Activated CD4-positive, alpha-beta memory T cell treated with anti-CD3 and anti-CD28 coated beads for 36 hours (primary cell): ENCODE results near the gene CCNYL1. TPM values are rescaled to one million over a fixed set of nuclear protein-coding genes. Genes with fewer than 3 reads are reported as not detected.
"Not testable (repeated sequence)": the region's sequence is repeated elsewhere in the genome, so short reads cannot be mapped to it uniquely, and the experiment has no call there.

Source experiments
- CTCF ChIA-PET: fragments of 350-600 bp; sonication (Branson Sonifier 250); formaldehyde crosslinking; loops from one replicate; lab custom pipeline; 2021; ENCODE audit warnings: antibody characterized with exemption, inconsistent platforms; lab: Charles Lee
- POLR2A ChIA-PET: fragments of 350-600 bp; sonication (Branson Sonifier 250); formaldehyde crosslinking; loops from one replicate; lab custom pipeline; 2021; ENCODE audit warnings: antibody characterized with exemption; lab: Charles Lee
- DNase-seq: peaks from one replicate; pipeline ENCODE4 v3.0.0-alpha.2; 2020
- H3K27ac Mint-ChIP-seq: one replicate; pipeline ENCODE4 v1.8.0; 2021; ENCODE audit warnings: mixed read lengths
- H3K27me3 Mint-ChIP-seq: one replicate; pipeline ENCODE4 v1.8.0; 2021; ENCODE audit warnings: mixed read lengths
- H3K36me3 Mint-ChIP-seq: one replicate; pipeline ENCODE4 v1.8.0; 2021; ENCODE audit warnings: mixed read lengths
- H3K4me1 Mint-ChIP-seq: one replicate; pipeline ENCODE4 v1.8.0; 2021; ENCODE audit warnings: low read depth, mixed read lengths
- H3K4me3 Mint-ChIP-seq: one replicate; pipeline ENCODE4 v1.8.0; 2021; ENCODE audit warnings: mild to moderate bottlenecking, mixed read lengths
- H3K9me3 Mint-ChIP-seq: one replicate; pipeline ENCODE4 v1.8.0; 2021; ENCODE audit warnings: mixed read lengths
- intact Hi-C: fragments of 100-400 bp; cut with micrococcal nuclease; formaldehyde crosslinking; loops from one replicate; pipeline ENCODE4 v1.15.1; 2023
- total RNA-seq, 2 experiments: library from RNA; stranded (reverse); gene quantifications; one replicate each; pipeline ENCODE4 v1.2.3, GENCODE V29; 2021

The CCNYL1 gene
- total RNA-seq, 2 experiments from 2014 or later, result 5.7 to 6.4 TPM

DNA sequence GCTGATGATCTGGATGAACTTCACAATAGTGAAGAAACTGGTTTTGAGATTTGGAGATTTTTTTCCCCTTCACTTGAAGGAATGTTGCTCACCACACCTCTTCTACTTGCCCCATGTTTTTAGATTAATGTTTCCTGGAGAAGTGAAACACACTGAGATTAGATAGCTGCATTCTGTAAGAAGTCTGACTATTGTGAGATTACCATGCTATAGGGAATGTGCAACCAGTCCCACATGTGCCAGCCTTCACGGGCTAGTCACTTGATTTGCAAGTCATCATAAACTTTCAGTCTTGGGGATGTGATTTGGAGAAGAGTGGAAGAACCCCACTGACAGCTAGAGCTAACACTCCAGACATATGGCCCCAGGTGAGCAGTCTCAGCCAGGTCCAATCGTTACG, 7.4 kb upstream of the CCNYL1 start:
- DNase-seq, result no peak
- H3K27me3 Mint-ChIP-seq, result no peaks in the 10 kb centered on the region
- ChIA-PET CTCF (interaction anchor here (1.3 to 1.9 kb wide), 2 partner anchors 11 to 12 kb away, joined by 3 to 6 read pairs; no protein-coding TSS in a partner anchor), POLR2A (no interaction called here)
- no peak overlapping the region for H3K27ac Mint-ChIP-seq
- H3K4me1 Mint-ChIP-seq, result peaks cover 4% of the 10 kb centered on the region
- intact Hi-C loops, result no loop called here
- no peaks in the 10 kb centered on the region for H3K9me3 Mint-ChIP-seq
- H3K36me3 Mint-ChIP-seq, result no peaks in the 10 kb centered on the region
- H3K4me3 Mint-ChIP-seq, result no peak overlapping the region

DNA sequence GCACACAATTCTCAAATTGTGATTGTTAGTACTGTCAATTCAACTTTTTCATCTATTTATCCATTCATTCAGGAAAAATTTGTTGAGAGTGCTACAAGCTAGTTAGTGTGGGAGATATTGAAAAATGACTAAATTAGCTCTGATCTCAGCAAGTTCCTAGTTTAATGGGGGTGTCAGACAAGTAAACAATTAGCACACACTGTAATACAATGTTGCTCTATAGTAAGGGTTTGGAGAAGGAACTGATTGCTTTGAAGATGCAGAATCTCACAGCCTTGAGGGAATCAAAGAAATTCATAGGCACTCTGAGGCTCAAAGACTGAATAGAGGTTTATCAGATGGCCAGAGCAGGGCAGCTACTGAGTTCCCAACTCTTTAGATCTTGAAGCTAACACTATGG, 6.8 kb upstream of the CCNYL1 start:
- Mint-ChIP-seq H3K4me1 (peaks cover 4% of the 10 kb centered on the region), H3K9me3 (no peaks in the 10 kb centered on the region), H3K27ac (no peak overlapping the region), H3K27me3 (no peaks in the 10 kb centered on the region), H3K36me3 (no peaks in the 10 kb centered on the region), H3K4me3 (no peak overlapping the region)
- DNase-seq, result no peak
- ChIA-PET POLR2A (no interaction called here), CTCF (interaction anchor here (1.3 to 1.9 kb wide), 2 partner anchors 11 to 13 kb away, joined by 3 to 6 read pairs; no protein-coding TSS in a partner anchor)
- intact Hi-C loops, result no loop called here

DNA sequence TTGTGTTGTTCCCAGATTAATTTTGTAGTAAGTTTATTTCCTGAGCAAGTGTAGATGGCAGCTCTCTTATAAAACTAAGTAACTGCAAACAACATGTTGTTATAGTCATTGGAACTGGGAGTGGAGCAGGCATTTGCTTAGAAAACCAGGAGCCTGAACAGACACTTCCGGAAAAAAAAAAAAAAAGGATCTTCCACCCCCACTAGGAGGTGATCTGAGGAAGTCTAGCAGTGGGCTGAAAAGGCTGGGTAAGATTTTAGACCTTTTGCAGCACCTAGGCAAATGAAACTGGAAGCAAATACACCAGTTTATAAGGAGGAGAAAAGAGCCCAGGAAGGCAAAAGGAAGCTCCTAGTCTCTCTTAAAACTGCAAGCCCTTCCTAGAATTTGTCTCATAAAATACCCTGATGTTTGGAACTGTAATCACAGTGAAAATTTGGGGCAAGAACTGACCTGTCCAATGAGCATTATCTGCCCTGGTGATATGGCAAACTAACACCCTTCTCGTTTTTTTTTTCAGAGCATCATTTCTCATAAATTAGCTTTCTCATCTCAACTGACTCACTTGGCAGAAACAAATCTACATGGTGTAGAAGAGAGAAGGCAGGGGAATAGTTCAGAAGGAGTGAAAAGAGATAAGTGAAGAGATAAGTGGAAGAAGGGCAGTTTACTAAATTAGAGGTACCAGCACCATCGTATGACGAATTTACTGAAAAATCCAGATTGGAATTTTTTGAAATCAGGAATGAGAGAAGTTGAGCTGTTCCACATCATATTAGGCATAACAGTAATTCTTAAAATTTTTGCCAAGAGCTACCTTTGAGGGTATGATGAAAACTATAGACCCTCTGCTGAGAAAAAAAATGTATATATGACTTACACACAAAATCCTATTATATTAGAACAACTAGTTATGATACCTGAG, 4.2 kb upstream of the CCNYL1 start:
- Mint-ChIP-seq H3K27ac (no peak overlapping the region), H3K27me3 (no peaks in the 10 kb centered on the region), H3K9me3 (no peaks in the 10 kb centered on the region), H3K36me3 (no peaks in the 10 kb centered on the region), H3K4me1 (peaks cover 9% of the 10 kb centered on the region), H3K4me3 (no peak overlapping the region)
- ChIA-PET POLR2A (interaction anchor here (0.5 kb wide), 1 partner anchor 251 kb away, joined by 4 read pairs; no protein-coding TSS in a partner anchor), CTCF (interaction anchor here (1.6 kb wide), 1 partner anchor 17 kb away, joined by 4 read pairs; no protein-coding TSS in a partner anchor)
- DNase-seq, result no peak
- intact Hi-C loops, result loop anchor here (1.0 kb wide), 1 partner anchor 19 kb away; no protein-coding TSS in a partner anchor

DNA sequence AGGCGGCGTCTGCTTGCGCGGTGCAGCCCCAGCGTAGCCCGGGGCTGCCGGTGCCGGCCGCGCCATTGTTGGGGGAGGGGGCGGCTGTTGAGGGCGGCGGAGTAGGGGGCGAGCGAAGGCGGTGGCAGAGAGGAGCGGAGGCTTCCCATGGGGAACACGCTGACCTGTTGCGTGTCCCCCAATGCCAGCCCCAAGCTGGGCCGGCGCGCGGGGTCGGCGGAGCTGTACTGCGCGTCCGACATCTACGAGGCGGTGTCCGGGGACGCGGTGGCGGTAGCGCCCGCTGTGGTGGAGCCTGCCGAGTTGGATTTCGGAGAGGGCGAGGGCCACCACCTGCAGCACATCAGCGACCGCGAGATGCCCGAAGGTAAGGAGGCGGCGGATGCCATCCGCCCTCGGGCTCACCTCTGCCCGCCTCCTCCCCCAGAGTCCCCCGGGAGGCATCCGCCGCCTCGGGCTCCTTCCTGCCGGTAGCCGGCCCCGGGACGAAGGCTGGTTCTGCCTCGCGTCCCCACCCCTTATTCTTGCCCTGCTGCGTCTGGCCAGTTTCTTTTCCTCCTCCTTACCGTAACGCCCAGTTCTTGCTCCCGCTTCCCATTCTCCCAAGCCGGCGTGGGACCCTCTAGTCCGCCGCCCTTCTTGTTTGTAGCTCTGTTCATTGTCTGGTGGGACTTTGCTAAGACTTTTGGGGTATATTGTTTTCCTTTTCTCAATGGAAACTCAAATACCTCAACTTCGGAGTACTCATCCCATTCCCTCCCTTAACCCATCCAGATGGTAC, 500 bp downstream of the CCNYL1 start:
- peaks cover 25% of the 10 kb centered on the region for H3K4me1 Mint-ChIP-seq
- peak overlapping the region; percentile 70 for H3K27ac Mint-ChIP-seq
- intact Hi-C loops, result loop anchor here (1.0 to 10.0 kb wide), 7 partner anchors 11 to 555 kb away; partner anchors contain the start of genes CREB1, FZD5, KLF7 and METTL21A
- H3K4me3 Mint-ChIP-seq, result peak overlapping the region; percentile 88
- H3K36me3 Mint-ChIP-seq, result peaks cover 3% of the 10 kb centered on the region
- H3K9me3 Mint-ChIP-seq, result no peaks in the 10 kb centered on the region
- H3K27me3 Mint-ChIP-seq, result no peaks in the 10 kb centered on the region
- CTCF ChIA-PET, result interaction anchor here (1.1 to 2.8 kb wide), 6 partner anchors 11 to 329 kb away, joined by 3 to 18 read pairs (median 6); partner anchors contain the start of gene METTL21A
- POLR2A ChIA-PET, result interaction anchor here (1.1 to 2.2 kb wide), 4 partner anchors 10 to 182 kb away, joined by 3 to 15 read pairs (median 10); partner anchors contain the start of genes CREB1 and METTL21A
- peak; percentile 69 for DNase-seq

- no peak for DNase-seq
- Mint-ChIP-seq H3K4me1 (peaks cover 26% of the 10 kb centered on the region), H3K9me3 (no peaks in the 10 kb centered on the region), H3K4me3 (no peak overlapping the region), H3K27ac (no peak overlapping the region), H3K27me3 (no peaks in the 10 kb centered on the region), H3K36me3 (peaks cover 5% of the 10 kb centered on the region)
- ChIA-PET CTCF (interaction anchor here (0.8 to 1.5 kb wide), 2 partner anchors 257 to 260 kb away, joined by 4 to 7 read pairs; no protein-coding TSS in a partner anchor), POLR2A (no interaction called here)
- intact Hi-C loops, result loop anchor here (10.0 kb wide), 1 partner anchor 381 kb away; no protein-coding TSS in a partner anchor
These were observed 4.6 kb downstream of the CCNYL1 start for GRCh38 chr2:207716056-207716455.

- intact Hi-C loops, result loop anchor here (10.0 kb wide), 1 partner anchor 384 kb away; no protein-coding TSS in a partner anchor
- H3K9me3 Mint-ChIP-seq, result no peaks in the 10 kb centered on the region
- POLR2A ChIA-PET, result interaction anchor here (0.6 kb wide), 1 partner anchor 185 kb away, joined by 3 read pairs; no protein-coding TSS in a partner anchor
- CTCF ChIA-PET, result no interaction called here
- no peaks in the 10 kb centered on the region for H3K27me3 Mint-ChIP-seq
- H3K4me1 Mint-ChIP-seq, result peaks cover 28% of the 10 kb centered on the region
- H3K36me3 Mint-ChIP-seq, result peaks cover 5% of the 10 kb centered on the region
- H3K27ac Mint-ChIP-seq, result no peak overlapping the region
- H3K4me3 Mint-ChIP-seq, result no peak overlapping the region
- DNase-seq, result no peak
These were observed 7.1 kb downstream of the CCNYL1 start for GRCh38 chr2:207718521-207718920.

GRCh38 chr2:207719008-207719407, 7.6 kb downstream of the CCNYL1 start:
- H3K36me3 Mint-ChIP-seq, result peaks cover 5% of the 10 kb centered on the region
- no peak overlapping the region for H3K4me3 Mint-ChIP-seq
- POLR2A ChIA-PET, result interaction anchor here (0.6 kb wide), 1 partner anchor 186 kb away, joined by 3 read pairs; no protein-coding TSS in a partner anchor
- H3K4me1 Mint-ChIP-seq, result peaks cover 28% of the 10 kb centered on the region
- intact Hi-C loops, result loop anchor here (10.0 kb wide), 1 partner anchor 384 kb away; no protein-coding TSS in a partner anchor
- DNase-seq, result no peak
- no peak overlapping the region for H3K27ac Mint-ChIP-seq
- CTCF ChIA-PET, result no interaction called here
- no peaks in the 10 kb centered on the region for H3K27me3 Mint-ChIP-seq
- H3K9me3 Mint-ChIP-seq, result no peaks in the 10 kb centered on the region

- H3K4me3 Mint-ChIP-seq, DNase-seq, H3K36me3 Mint-ChIP-seq, H3K9me3 Mint-ChIP-seq, H3K27ac Mint-ChIP-seq, POLR2A ChIA-PET, H3K27me3 Mint-ChIP-seq: not testable (repeated sequence)
- CTCF ChIA-PET, result interaction anchor here (1.2 kb wide), 1 partner anchor 321 kb away, joined by 3 read pairs; no protein-coding TSS in a partner anchor
- intact Hi-C loops, result loop anchor here (5.0 to 10.0 kb wide), 2 partner anchors 32 to 385 kb away; no protein-coding TSS in a partner anchor
- H3K4me1 Mint-ChIP-seq, result peaks cover 28% of the 10 kb centered on the region
These were observed 8.2 kb downstream of the CCNYL1 start for GRCh38 chr2:207719655-207720054.

DNA sequence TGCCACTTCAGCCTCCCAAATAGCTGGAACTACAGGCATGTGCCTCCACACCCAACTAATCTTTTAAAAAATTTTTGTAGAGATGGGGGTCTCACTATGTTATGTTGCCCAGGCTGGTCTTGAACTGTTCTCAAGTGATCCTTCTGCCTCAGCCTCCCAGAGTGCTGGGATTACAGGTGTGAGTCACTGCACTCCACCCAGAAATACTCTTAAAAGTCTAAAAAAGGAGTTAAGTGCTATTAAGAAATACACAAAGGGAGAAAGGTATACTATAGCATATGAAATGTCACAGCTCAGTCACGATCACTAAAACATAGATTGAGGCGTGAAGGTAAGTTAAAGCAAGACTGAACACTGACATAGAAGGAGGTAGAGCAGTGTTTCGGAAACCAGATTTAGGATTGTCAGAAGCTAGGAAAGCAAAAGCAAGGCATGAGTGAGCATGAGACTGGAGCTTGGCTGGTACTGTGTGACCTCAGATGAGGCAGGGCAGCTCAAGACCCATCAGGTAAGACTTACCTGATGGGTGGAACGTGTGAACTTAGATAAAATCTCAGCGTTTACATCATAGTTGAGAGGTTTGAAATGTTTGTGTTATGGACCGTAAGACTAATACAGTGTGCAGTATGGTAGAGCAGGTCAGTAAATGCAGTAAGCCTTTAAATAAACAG, 9.2 kb downstream of the CCNYL1 start:
- H3K4me1 Mint-ChIP-seq, result peaks cover 31% of the 10 kb centered on the region
- no peaks in the 10 kb centered on the region for H3K9me3 Mint-ChIP-seq
- H3K4me3 Mint-ChIP-seq, result no peak overlapping the region
- ChIA-PET POLR2A (no interaction called here), CTCF (interaction anchor here (0.6 to 1.2 kb wide), 2 partner anchors 320 to 370 kb away, joined by 3 read pairs; no protein-coding TSS in a partner anchor)
- DNase-seq, result no peak
- no peaks in the 10 kb centered on the region for H3K27me3 Mint-ChIP-seq
- peaks cover 2% of the 10 kb centered on the region for H3K36me3 Mint-ChIP-seq
- H3K27ac Mint-ChIP-seq, result no peak overlapping the region
- intact Hi-C loops, result loop anchor here (5.0 kb wide), 1 partner anchor 33 kb away; no protein-coding TSS in a partner anchor

DNA sequence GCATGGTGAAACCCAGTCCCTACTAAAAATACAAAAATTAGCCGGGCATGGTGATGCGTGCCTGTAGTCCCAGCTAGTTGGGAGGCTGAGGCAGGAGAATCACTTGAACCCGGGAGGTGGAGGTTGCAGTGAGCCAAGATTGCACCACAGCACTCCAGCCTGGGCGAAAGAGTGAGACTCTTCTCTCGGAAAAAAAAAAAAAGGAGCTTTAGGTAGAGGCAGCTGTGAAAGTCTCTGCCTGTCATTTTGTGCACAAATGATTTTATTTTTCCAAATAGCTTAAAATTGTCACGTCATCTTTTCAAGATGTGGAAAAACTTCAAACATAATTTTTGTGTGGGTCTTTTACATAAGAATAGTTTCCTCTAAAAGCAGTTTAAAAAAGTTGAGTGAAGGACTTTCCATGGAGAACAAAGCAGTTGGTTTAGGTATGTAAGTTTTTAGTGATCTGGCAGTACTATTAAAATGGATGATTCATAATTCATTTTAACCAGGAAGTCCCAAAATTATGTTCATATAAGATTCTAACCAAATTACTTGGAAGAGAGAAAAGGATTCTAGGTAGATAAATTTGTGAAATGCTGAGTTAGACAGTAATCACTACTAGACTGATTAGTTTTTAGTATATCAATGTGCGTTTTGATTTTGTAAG, 11.5 kb downstream of the CCNYL1 start:
- ChIA-PET POLR2A (interaction anchor here (0.9 to 2.0 kb wide), 2 partner anchors 11 to 14 kb away, joined by 4 to 15 read pairs; partner anchors contain the start of gene CCNYL1), CTCF (interaction anchor here (1.0 kb wide), 1 partner anchor 11 kb away, joined by 4 read pairs; the partner anchor contains the start of gene CCNYL1)
- no peak for DNase-seq
- Mint-ChIP-seq H3K9me3 (no peaks in the 10 kb centered on the region), H3K36me3 (no peaks in the 10 kb centered on the region), H3K27me3 (no peaks in the 10 kb centered on the region), H3K27ac (peak overlapping the region; percentile 53), H3K4me3 (no peak overlapping the region), H3K4me1 (peaks cover 43% of the 10 kb centered on the region)
- intact Hi-C loops, result loop anchor here (1.0 to 5.0 kb wide), 2 partner anchors 12 to 36 kb away; partner anchors contain the start of gene CCNYL1
